ENCODE data around the gene ASF1B.
"Not testable (repeated sequence)": the region's sequence is repeated elsewhere in the genome, so short reads cannot be mapped to it uniquely, and the experiment has no call there.

Gene ASF1B

GRCh38 chr19:14182476-14182875 lies 46.1 kb upstream of the ASF1B start:
- Histone ChIP-seq H3K36me3 (ENCODE audit: control insufficient read depth, low read length) (no peaks in the 10 kb centered on the region), H3K9me3 (ENCODE audit: control insufficient read depth, insufficient read depth, low read length) (no peaks in the 10 kb centered on the region), H3K4me2 (ENCODE audit: low read length) (no peak overlapping the region), H3K4me3 (ENCODE audit: low read length) (no peak overlapping the region), H3F3A (ENCODE audit: control insufficient read depth, insufficient read depth) (no peaks in the 10 kb centered on the region), H3K79me2 (ENCODE audit: control insufficient read depth, low read length) (no peaks in the 10 kb centered on the region), H3K9me2 (replicated peaks; ENCODE audit: control insufficient read depth, low read length) (no peaks in the 10 kb centered on the region), H3K4me1 (ENCODE audit: control insufficient read depth, low read length) (no peaks in the 10 kb centered on the region), H4K20me1 (ENCODE audit: control insufficient read depth, insufficient read depth, low read depth, low read length) (no peaks in the 10 kb centered on the region), H3K27ac (ENCODE audit: low read depth, low read length) (no peak overlapping the region), H3K27me3 (ENCODE audit: control insufficient read depth, low read length) (peaks cover 4% of the 10 kb centered on the region; the same call in 1 of the 2 replicates)
- no peak for TF ChIP-seq EZH2phosphoT487 (IDR thresholded peaks at IDR 0.05; ENCODE audit: borderline replicate concordance, low read length)
- no peak for TF ChIP-seq CTCF (IDR thresholded peaks at IDR 0.05; ENCODE audit: low read depth, low read length, poor library complexity, severe bottlenecking)

- Histone ChIP-seq H3K4me3 (ENCODE audit: low read length) (no peak overlapping the region), H3K9me2 (replicated peaks; ENCODE audit: control insufficient read depth, low read length) (no peaks in the 10 kb centered on the region), H3K27me3 (ENCODE audit: control insufficient read depth, low read length) (peaks cover 4% of the 10 kb centered on the region; the same call in 1 of the 2 replicates), H3K4me1 (ENCODE audit: control insufficient read depth, low read length) (no peaks in the 10 kb centered on the region), H3F3A (ENCODE audit: control insufficient read depth, insufficient read depth) (no peaks in the 10 kb centered on the region), H3K36me3 (ENCODE audit: control insufficient read depth, low read length) (no peaks in the 10 kb centered on the region), H3K4me2 (ENCODE audit: low read length) (no peak overlapping the region), H3K9me3 (ENCODE audit: control insufficient read depth, insufficient read depth, low read length) (no peaks in the 10 kb centered on the region), H4K20me1 (ENCODE audit: control insufficient read depth, insufficient read depth, low read depth, low read length) (no peaks in the 10 kb centered on the region), H3K79me2 (ENCODE audit: control insufficient read depth, low read length) (no peaks in the 10 kb centered on the region), H3K27ac (ENCODE audit: low read depth, low read length) (no peak overlapping the region)
- no peak for TF ChIP-seq CTCF (IDR thresholded peaks at IDR 0.05; ENCODE audit: low read depth, low read length, poor library complexity, severe bottlenecking)
- no peak for TF ChIP-seq EZH2phosphoT487 (IDR thresholded peaks at IDR 0.05; ENCODE audit: borderline replicate concordance, low read length)
Observed at GRCh38 chr19:14181906-14182305, 45.5 kb upstream of the ASF1B start.

GRCh38 chr19:14181199-14181598 lies 44.8 kb upstream of the ASF1B start:
- not testable (repeated sequence) for H3K4me1 ChIP-seq (ENCODE audit: control insufficient read depth, low read length); H3K27ac ChIP-seq (ENCODE audit: low read depth, low read length); H3K27me3 ChIP-seq (ENCODE audit: control insufficient read depth, low read length); H3K79me2 ChIP-seq (ENCODE audit: control insufficient read depth, low read length); H3F3A ChIP-seq (ENCODE audit: control insufficient read depth, insufficient read depth); H3K36me3 ChIP-seq (ENCODE audit: control insufficient read depth, low read length); H3K4me3 ChIP-seq (ENCODE audit: low read length); H3K9me3 ChIP-seq (ENCODE audit: control insufficient read depth, insufficient read depth, low read length); H3K4me2 ChIP-seq (ENCODE audit: low read length); H3K9me2 ChIP-seq (replicated peaks; ENCODE audit: control insufficient read depth, low read length); H4K20me1 ChIP-seq (ENCODE audit: control insufficient read depth, insufficient read depth, low read depth, low read length)

- Histone ChIP-seq H3K9me3 (ENCODE audit: control insufficient read depth, insufficient read depth, low read length) (no peaks in the 10 kb centered on the region), H3K4me2 (ENCODE audit: low read length) (no peak overlapping the region), H3K36me3 (ENCODE audit: control insufficient read depth, low read length) (no peaks in the 10 kb centered on the region), H3K4me3 (ENCODE audit: low read length) (no peak overlapping the region), H3K27ac (ENCODE audit: low read depth, low read length) (no peak overlapping the region), H4K20me1 (ENCODE audit: control insufficient read depth, insufficient read depth, low read depth, low read length) (no peaks in the 10 kb centered on the region), H3K79me2 (ENCODE audit: control insufficient read depth, low read length) (no peaks in the 10 kb centered on the region), H3K9me2 (replicated peaks; ENCODE audit: control insufficient read depth, low read length) (no peaks in the 10 kb centered on the region), H3K4me1 (ENCODE audit: control insufficient read depth, low read length) (no peaks in the 10 kb centered on the region), H3K27me3 (ENCODE audit: control insufficient read depth, low read length) (no peaks in the 10 kb centered on the region), H3F3A (ENCODE audit: control insufficient read depth, insufficient read depth) (no peaks in the 10 kb centered on the region)
- TF ChIP-seq EZH2phosphoT487 (IDR thresholded peaks at IDR 0.05; ENCODE audit: borderline replicate concordance, low read length) (no peak), CTCF (IDR thresholded peaks at IDR 0.05; ENCODE audit: low read depth, low read length, poor library complexity, severe bottlenecking) (no peak)
Observed at GRCh38 chr19:14177496-14178074, 41.2 kb upstream of the ASF1B start.

All from DOHH2 (cell line).